ENCODE data around the gene SPATA12.

SPATA12 gene

GRCh38 chr3:57116501-57116900 is 56.0 kb downstream of the SPATA12 start:
- DNase-seq (ENCODE audit: low read depth): no peak

GRCh38 chr3:57118254-57118653 is 57.8 kb downstream of the SPATA12 start:
- DNase-seq (ENCODE audit: low read depth): no peak

- no peak for DNase-seq (ENCODE audit: low read depth)
Observed at GRCh38 chr3:57120040-57120439, 59.6 kb downstream of the SPATA12 start.

- DNase-seq (ENCODE audit: low read depth): no peak
Observed at GRCh38 chr3:57120451-57121174, 60.1 kb downstream of the SPATA12 start.
